Activated CD8-positive, alpha-beta memory T cell treated with anti-CD3 and anti-CD28 coated beads, Interleukin-2, amount 50 U/mL, for 1 hour (primary cell): ENCODE measurements around the gene TMEM92.
"Not testable (repeated sequence)": the region's sequence is repeated elsewhere in the genome, so short reads cannot be mapped to it uniquely, and the experiment has no call there.

Experiments used
- DNase-seq: peaks from one replicate; pipeline ENCODE4 v3.0.0-alpha.2; 2020; ENCODE audit errors: extremely low read depth

TMEM92 gene

GRCh38 chr17:50262001-50262794 is 12.1 kb upstream of the TMEM92 start:
- DNase-seq = no peak

GRCh38 chr17:50263331-50264262 is 10.7 kb upstream of the TMEM92 start:
- no peak for DNase-seq

- DNase-seq = no peak
Observed at GRCh38 chr17:50264263-50265113, 9.8 kb upstream of the TMEM92 start.

GRCh38 chr17:50265212-50265611 is 9.1 kb upstream of the TMEM92 start:
- DNase-seq = no peak

GRCh38 chr17:50265690-50266315 is 8.5 kb upstream of the TMEM92 start:
- DNase-seq = no peak

- DNase-seq = no peak
Observed at GRCh38 chr17:50266384-50267073, 7.7 kb upstream of the TMEM92 start.

GRCh38 chr17:50267074-50267841 is 7.0 kb upstream of the TMEM92 start:
- DNase-seq = no peak

- DNase-seq = no peak
Observed at GRCh38 chr17:50268026-50268425, 6.2 kb upstream of the TMEM92 start.

GRCh38 chr17:50268743-50269275 is 5.5 kb upstream of the TMEM92 start:
- no peak for DNase-seq

- no peak for DNase-seq
Observed at GRCh38 chr17:50269477-50270434, 4.5 kb upstream of the TMEM92 start.

- no peak for DNase-seq
Observed at GRCh38 chr17:50270435-50271362, 3.6 kb upstream of the TMEM92 start.

GRCh38 chr17:50271363-50271750 is 2.9 kb upstream of the TMEM92 start:
- DNase-seq = not testable (repeated sequence)

- no peak for DNase-seq
Observed at GRCh38 chr17:50272246-50272645, 2.0 kb upstream of the TMEM92 start.

GRCh38 chr17:50272711-50273653 is 1.3 kb upstream of the TMEM92 start:
- DNase-seq = no peak

GRCh38 chr17:50273654-50274040 is 619 bp upstream of the TMEM92 start:
- no peak for DNase-seq

GRCh38 chr17:50274897-50275221 is 593 bp downstream of the TMEM92 start:
- no peak for DNase-seq

- no peak for DNase-seq
Observed at GRCh38 chr17:50275279-50275678, 1.0 kb downstream of the TMEM92 start.
